ENCODE results near the gene RNF25. TPM values are rescaled to one million over a fixed set of nuclear protein-coding genes. Genes with fewer than 3 reads are reported as not detected.

RNF25 gene
- polyA plus RNA-seq, 2 of the 4 experiments (the other 2 are of a cell fraction) = 33.8 to 61.5 TPM

DNA sequence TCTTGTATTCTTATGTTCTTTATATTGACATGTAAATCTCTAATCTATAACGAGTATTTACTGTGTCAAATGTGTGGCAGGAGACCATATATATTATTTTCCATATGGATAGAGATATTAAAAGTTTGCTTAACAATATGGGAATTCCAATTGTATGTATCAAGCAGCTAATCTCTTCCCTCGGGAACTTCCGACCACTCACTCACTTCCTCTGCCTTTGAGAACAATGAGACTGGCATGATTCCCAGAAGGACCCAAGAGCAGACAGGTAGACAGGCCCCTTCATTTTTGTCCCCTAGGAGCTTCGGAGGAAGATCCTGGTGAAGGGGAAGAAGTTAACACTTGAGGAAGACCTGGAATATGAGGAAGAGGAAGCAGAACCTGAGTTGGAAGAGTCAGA lies 40.0 kb downstream of the RNF25 start:
- CTCF ChIA-PET = interaction anchor here (1.1 to 2.3 kb wide), 4 partner anchors 12 to 68 kb away, joined by 3 to 6 read pairs (median 4); partner anchors contain the start of genes BCS1L and ZNF142
- Histone ChIP-seq H3K27ac (no peak overlapping the region), H3K4me2 (no peak overlapping the region), H3K4me1 (no peaks in the 10 kb centered on the region), H3K9me3 (no peaks in the 10 kb centered on the region), H3K4me3 (no peak overlapping the region)
- POLR2A ChIA-PET = no interaction called here
- no peak; a peak in 1 of 6 replicates for ATAC-seq
- no peak for FAIRE-seq
- TF ChIP-seq RCOR1 (IDR thresholded peaks at IDR 0.05; ENCODE audit: low read depth, low read length) (no peak), HOXB13 (CRISPR knock-in tag; IDR thresholded peaks at IDR 0.05; ENCODE audit: low read depth) (no peak), SREBF2 (IDR thresholded peaks at IDR 0.05) (no peak)
- TF ChIP-seq, protein P1, sequence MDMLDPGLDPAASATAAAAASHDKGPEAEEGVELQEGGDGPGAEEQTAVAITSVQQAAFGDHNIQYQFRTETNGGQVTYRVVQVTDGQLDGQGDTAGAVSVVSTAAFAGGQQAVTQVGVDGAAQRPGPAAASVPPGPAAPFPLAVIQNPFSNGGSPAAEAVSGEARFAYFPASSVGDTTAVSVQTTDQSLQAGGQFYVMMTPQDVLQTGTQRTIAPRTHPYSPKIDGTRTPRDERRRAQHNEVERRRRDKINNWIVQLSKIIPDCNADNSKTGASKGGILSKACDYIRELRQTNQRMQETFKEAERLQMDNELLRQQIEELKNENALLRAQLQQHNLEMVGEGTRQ (IDR thresholded peaks at IDR 0.05) = no peak
- WGBS (ENCODE audit: missing lambda C conversion rate) = 46% methylated on average over 4 of the region's 4 CpGs
- DNase-seq (ENCODE audit: low read depth in 1 of 2, low spot score in 1 of 2) = no peak

DNA sequence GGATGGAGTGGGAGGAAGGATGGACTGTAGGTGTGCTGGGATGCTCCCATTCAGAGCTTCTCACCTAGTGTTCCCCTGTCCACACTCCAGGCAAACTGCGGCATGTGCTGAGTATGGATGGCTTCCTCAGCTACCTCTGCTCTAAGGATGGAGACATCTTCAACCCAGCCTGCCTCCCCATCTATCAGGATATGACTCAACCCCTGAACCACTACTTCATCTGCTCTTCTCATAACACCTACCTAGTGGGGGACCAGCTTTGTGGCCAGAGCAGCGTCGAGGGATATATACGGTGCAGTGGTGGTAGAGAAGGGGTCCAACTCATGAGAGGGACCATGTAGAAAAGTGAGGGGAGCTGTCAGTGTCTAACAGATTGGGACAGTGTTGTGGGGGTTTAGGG lies 43.9 kb downstream of the RNF25 start:
- ATAC-seq (peak; percentile 10 to 32; a peak in 1 of 6 replicates), DNase-seq (ENCODE audit: low read depth in 1 of 2, low spot score in 1 of 2) (no peak), FAIRE-seq (no peak)
- no peaks in the 10 kb centered on the region for H3K9me3 ChIP-seq
- WGBS (ENCODE audit: missing lambda C conversion rate) = 85% methylated on average over 4 of the region's 4 CpGs
- TF ChIP-seq GATA3 (IDR thresholded peaks at IDR 0.05; ENCODE audit: borderline replicate concordance) = no peak
- TF ChIP-seq CHD2 (IDR thresholded peaks at IDR 0.05; ENCODE audit: low read length, partially characterized antibody) = no peak
- no peak for TF ChIP-seq JUNB (IDR thresholded peaks at IDR 0.05)
- TF ChIP-seq CBX2 (IDR thresholded peaks at IDR 0.05; ENCODE audit: borderline replicate concordance, low read depth) = no peak
- no peak for TF ChIP-seq RARB (CRISPR knock-in tag; IDR thresholded peaks at IDR 0.05)
- TF ChIP-seq, protein P2, sequence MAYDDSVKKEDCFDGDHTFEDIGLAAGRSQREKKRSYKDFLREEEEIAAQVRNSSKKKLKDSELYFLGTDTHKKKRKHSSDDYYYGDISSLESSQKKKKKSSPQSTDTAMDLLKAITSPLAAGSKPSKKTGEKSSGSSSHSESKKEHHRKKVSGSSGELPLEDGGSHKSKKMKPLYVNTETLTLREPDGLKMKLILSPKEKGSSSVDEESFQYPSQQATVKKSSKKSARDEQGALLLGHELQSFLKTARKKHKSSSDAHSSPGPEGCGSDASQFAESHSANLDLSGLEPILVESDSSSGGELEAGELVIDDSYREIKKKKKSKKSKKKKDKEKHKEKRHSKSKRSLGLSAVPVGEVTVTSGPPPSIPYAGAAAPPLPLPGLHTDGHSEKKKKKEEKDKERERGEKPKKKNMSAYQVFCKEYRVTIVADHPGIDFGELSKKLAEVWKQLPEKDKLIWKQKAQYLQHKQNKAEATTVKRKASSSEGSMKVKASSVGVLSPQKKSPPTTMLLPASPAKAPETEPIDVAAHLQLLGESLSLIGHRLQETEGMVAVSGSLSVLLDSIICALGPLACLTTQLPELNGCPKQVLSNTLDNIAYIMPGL (CRISPR knock-in tag; IDR thresholded peaks at IDR 0.05; ENCODE audit: borderline replicate concordance) = no peak
- TF ChIP-seq, protein P1 (IDR thresholded peaks at IDR 0.05) = no peak
- TF ChIP-seq, protein P3, sequence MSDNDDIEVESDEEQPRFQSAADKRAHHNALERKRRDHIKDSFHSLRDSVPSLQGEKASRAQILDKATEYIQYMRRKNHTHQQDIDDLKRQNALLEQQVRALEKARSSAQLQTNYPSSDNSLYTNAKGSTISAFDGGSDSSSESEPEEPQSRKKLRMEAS (IDR thresholded peaks at IDR 0.05) = no peak
- no peak for TF ChIP-seq FOSL2 (IDR thresholded peaks at IDR 0.05)
- no peak for TF ChIP-seq FOSL2 (CRISPR knock-in tag; IDR thresholded peaks at IDR 0.05)
- no peak for TF ChIP-seq RCOR1 (IDR thresholded peaks at IDR 0.05; ENCODE audit: low read depth, low read length)
- no peak overlapping the region for H3K27ac ChIP-seq
- H3K4me1 ChIP-seq = no peaks in the 10 kb centered on the region
- H3K4me3 ChIP-seq = no peak overlapping the region
- CTCF ChIA-PET = interaction anchor here (2.0 to 4.1 kb wide), 2 partner anchors 10 to 21 kb away, joined by 5 to 11 read pairs; no protein-coding TSS in a partner anchor
- POLR2A ChIA-PET = no interaction called here
- no peak overlapping the region for H3K4me2 ChIP-seq

DNA sequence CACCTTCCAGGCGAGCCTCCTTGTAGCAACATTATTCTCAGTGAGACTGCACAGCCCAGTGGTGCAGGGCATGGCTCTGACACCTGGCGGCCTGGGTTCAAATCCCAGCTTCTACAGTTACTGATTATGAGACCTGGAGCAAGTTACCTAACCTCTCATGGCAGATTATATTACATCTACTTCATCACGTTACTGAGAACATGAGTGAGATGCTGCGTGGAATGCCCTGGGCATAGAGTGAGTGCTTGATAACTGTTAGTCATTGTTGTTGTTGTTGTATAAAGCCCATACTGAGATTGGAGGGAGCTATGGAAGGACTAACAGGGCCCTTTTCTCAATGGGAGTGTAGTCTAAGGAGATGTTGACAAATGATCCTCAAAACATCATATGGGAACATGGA lies 45.4 kb downstream of the RNF25 start:
- H3K4me2 ChIP-seq = no peak overlapping the region
- ATAC-seq = no peak
- CTCF ChIA-PET = interaction anchor here (4.1 kb wide), 1 partner anchor 22 kb away, joined by 11 read pairs; no protein-coding TSS in a partner anchor

More for the DNA sequence above, 45.4 kb downstream of the RNF25 start:
- 67% methylated on average over 4 of the region's 4 CpGs for WGBS (ENCODE audit: missing lambda C conversion rate)
- DNase-seq (ENCODE audit: low read depth in 1 of 2, low spot score in 1 of 2) (no peak), FAIRE-seq (no peak)
- Histone ChIP-seq H3K4me1 (no peaks in the 10 kb centered on the region), H3K4me3 (no peak overlapping the region), H3K27ac (no peak overlapping the region), H3K9me3 (no peaks in the 10 kb centered on the region)
- POLR2A ChIA-PET = no interaction called here
- TF ChIP-seq CEBPB (IDR thresholded peaks at IDR 0.05) = no peak
- TF ChIP-seq, protein P4, sequence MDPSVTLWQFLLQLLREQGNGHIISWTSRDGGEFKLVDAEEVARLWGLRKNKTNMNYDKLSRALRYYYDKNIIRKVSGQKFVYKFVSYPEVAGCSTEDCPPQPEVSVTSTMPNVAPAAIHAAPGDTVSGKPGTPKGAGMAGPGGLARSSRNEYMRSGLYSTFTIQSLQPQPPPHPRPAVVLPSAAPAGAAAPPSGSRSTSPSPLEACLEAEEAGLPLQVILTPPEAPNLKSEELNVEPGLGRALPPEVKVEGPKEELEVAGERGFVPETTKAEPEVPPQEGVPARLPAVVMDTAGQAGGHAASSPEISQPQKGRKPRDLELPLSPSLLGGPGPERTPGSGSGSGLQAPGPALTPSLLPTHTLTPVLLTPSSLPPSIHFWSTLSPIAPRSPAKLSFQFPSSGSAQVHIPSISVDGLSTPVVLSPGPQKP (IDR thresholded peaks at IDR 0.05; ENCODE audit: low read depth, low read length) = no peak
- TF ChIP-seq KDM5A (IDR thresholded peaks at IDR 0.05) = no peak
- TF ChIP-seq MAFK (IDR thresholded peaks at IDR 0.05; ENCODE audit: partially characterized antibody) = no peak

Measured in A549 (cell line).